ENCODE data around the gene EDRF1. TPM values are rescaled to one million over a fixed set of nuclear protein-coding genes. Genes with fewer than 3 reads are reported as not detected.

Gene EDRF1
- total RNA-seq, 2 experiments from 2014 or later: 29.6 to 30.8 TPM

- no peaks in the 10 kb centered on the region for H3K9me3 Mint-ChIP-seq (ENCODE audit: low read depth)
- no peak for DNase-seq
- POLR2A ChIA-PET: no interaction called here
- H3K4me3 Mint-ChIP-seq: no peak overlapping the region
- peaks cover 5% of the 10 kb centered on the region for H3K36me3 Mint-ChIP-seq (ENCODE audit: low read depth)
- CTCF ChIA-PET: no interaction called here
- ATAC-seq: no peak
- H3K27ac Mint-ChIP-seq: no peak overlapping the region
- no peaks in the 10 kb centered on the region for H3K4me1 Mint-ChIP-seq
- intact Hi-C loops (cut with DNase I, micrococcal nuclease): no loop called here
- H3K27me3 Mint-ChIP-seq: no peaks in the 10 kb centered on the region
Measured at GRCh38 chr10:125772112-125772863, 52.8 kb downstream of the EDRF1 start.

GRCh38 chr10:125772864-125773180 lies 53.3 kb downstream of the EDRF1 start:
- DNase-seq: no peak
- POLR2A ChIA-PET: no interaction called here
- ATAC-seq: no peak
- Mint-ChIP-seq H3K4me3 (no peak overlapping the region), H3K27ac (no peak overlapping the region), H3K27me3 (no peaks in the 10 kb centered on the region), H3K9me3 (ENCODE audit: low read depth) (no peaks in the 10 kb centered on the region), H3K36me3 (ENCODE audit: low read depth) (peaks cover 5% of the 10 kb centered on the region), H3K4me1 (no peaks in the 10 kb centered on the region)
- intact Hi-C loops (cut with DNase I, micrococcal nuclease): no loop called here
- CTCF ChIA-PET: no interaction called here

GRCh38 chr10:125773687-125774543 lies 54.4 kb downstream of the EDRF1 start:
- H3K27me3 Mint-ChIP-seq: no peaks in the 10 kb centered on the region
- ChIA-PET POLR2A (no interaction called here), CTCF (no interaction called here)
- no peaks in the 10 kb centered on the region for H3K9me3 Mint-ChIP-seq (ENCODE audit: low read depth)
- DNase-seq (no peak), ATAC-seq (no peak)
- H3K36me3 Mint-ChIP-seq (ENCODE audit: low read depth): peaks cover 4% of the 10 kb centered on the region
- H3K4me1 Mint-ChIP-seq: no peaks in the 10 kb centered on the region
- H3K27ac Mint-ChIP-seq: no peak overlapping the region
- no peak overlapping the region for H3K4me3 Mint-ChIP-seq
- intact Hi-C loops (cut with DNase I, micrococcal nuclease): no loop called here

GRCh38 chr10:125774581-125775191 lies 55.2 kb downstream of the EDRF1 start:
- intact Hi-C loops (cut with DNase I, micrococcal nuclease): no loop called here
- DNase-seq (no peak), ATAC-seq (no peak)
- Mint-ChIP-seq H3K4me1 (no peaks in the 10 kb centered on the region), H3K27ac (no peak overlapping the region), H3K27me3 (no peaks in the 10 kb centered on the region), H3K9me3 (ENCODE audit: low read depth) (no peaks in the 10 kb centered on the region), H3K36me3 (ENCODE audit: low read depth) (no peaks in the 10 kb centered on the region), H3K4me3 (no peak overlapping the region)
- ChIA-PET POLR2A (no interaction called here), CTCF (no interaction called here)

- DNase-seq (no peak), ATAC-seq (no peak)
- intact Hi-C loops (cut with DNase I, micrococcal nuclease): no loop called here
- Mint-ChIP-seq H3K4me3 (no peak within 1 kb of the TSS), H3K36me3 (ENCODE audit: low read depth) (no peaks in the 10 kb centered on the region), H3K4me1 (no peaks in the 10 kb centered on the region), H3K27ac (no peak within 1 kb of the TSS), H3K27me3 (no peaks in the 10 kb centered on the region), H3K9me3 (ENCODE audit: low read depth) (no peaks in the 10 kb centered on the region)
- ChIA-PET POLR2A (no interaction called here), CTCF (no interaction called here)
Measured at GRCh38 chr10:125775491-125776106, 56.1 kb downstream of the EDRF1 start, which contains the start of gene MMP21. Gene MMP21, minus strand, starts transcription at chr10:125775821. Its CDS starts 0 bp downstream, at chr10:125775821.

GRCh38 chr10:125777806-125778205 lies 58.3 kb downstream of the EDRF1 start:
- CTCF ChIA-PET: no interaction called here
- no peak overlapping the region for H3K4me3 Mint-ChIP-seq

GRCh38 chr10:125778556-125778955 lies 59.0 kb downstream of the EDRF1 start:
- ChIA-PET POLR2A (no interaction called here), CTCF (no interaction called here)
- ATAC-seq: no peak
- H3K27me3 Mint-ChIP-seq: no peaks in the 10 kb centered on the region
- intact Hi-C loops (cut with DNase I, micrococcal nuclease): no loop called here
- H3K27ac Mint-ChIP-seq: no peak overlapping the region
- no peak for DNase-seq
- H3K9me3 Mint-ChIP-seq (ENCODE audit: low read depth): no peaks in the 10 kb centered on the region
- no peaks in the 10 kb centered on the region for H3K4me1 Mint-ChIP-seq
- no peaks in the 10 kb centered on the region for H3K36me3 Mint-ChIP-seq (ENCODE audit: low read depth)
- no peak overlapping the region for H3K4me3 Mint-ChIP-seq

More at GRCh38 chr10:125777806-125778205, 58.3 kb downstream of the EDRF1 start:
- no peak for DNase-seq
- no peak overlapping the region for H3K27ac Mint-ChIP-seq
- ATAC-seq: no peak
- no peaks in the 10 kb centered on the region for H3K36me3 Mint-ChIP-seq (ENCODE audit: low read depth)
- H3K27me3 Mint-ChIP-seq: no peaks in the 10 kb centered on the region
- H3K9me3 Mint-ChIP-seq (ENCODE audit: low read depth): no peaks in the 10 kb centered on the region
- intact Hi-C loops (cut with DNase I, micrococcal nuclease): no loop called here
- POLR2A ChIA-PET: no interaction called here
- H3K4me1 Mint-ChIP-seq: no peaks in the 10 kb centered on the region

GRCh38 chr10:125779403-125780327 lies 60.2 kb downstream of the EDRF1 start:
- Mint-ChIP-seq H3K27ac (no peak overlapping the region), H3K27me3 (no peaks in the 10 kb centered on the region), H3K9me3 (ENCODE audit: low read depth) (no peaks in the 10 kb centered on the region), H3K36me3 (ENCODE audit: low read depth) (no peaks in the 10 kb centered on the region), H3K4me1 (no peaks in the 10 kb centered on the region), H3K4me3 (no peak overlapping the region)
- no peak for DNase-seq
- ChIA-PET CTCF (no interaction called here), POLR2A (no interaction called here)
- intact Hi-C loops (cut with DNase I, micrococcal nuclease): no loop called here
- no peak for ATAC-seq

- Mint-ChIP-seq H3K4me3 (no peak overlapping the region), H3K27ac (no peak overlapping the region), H3K36me3 (ENCODE audit: low read depth) (no peaks in the 10 kb centered on the region), H3K9me3 (ENCODE audit: low read depth) (no peaks in the 10 kb centered on the region), H3K27me3 (no peaks in the 10 kb centered on the region), H3K4me1 (no peaks in the 10 kb centered on the region)
- ATAC-seq (no peak), DNase-seq (no peak)
- intact Hi-C loops (cut with DNase I, micrococcal nuclease): no loop called here
- POLR2A ChIA-PET: no interaction called here
- CTCF ChIA-PET: no interaction called here
Measured at GRCh38 chr10:125781374-125781773, 61.9 kb downstream of the EDRF1 start.

GRCh38 chr10:125782054-125782453 lies 62.5 kb downstream of the EDRF1 start:
- no peaks in the 10 kb centered on the region for H3K9me3 Mint-ChIP-seq (ENCODE audit: low read depth)
- no peak overlapping the region for H3K27ac Mint-ChIP-seq
- no peaks in the 10 kb centered on the region for H3K36me3 Mint-ChIP-seq (ENCODE audit: low read depth)
- DNase-seq (no peak), ATAC-seq (no peak)
- intact Hi-C loops (cut with DNase I, micrococcal nuclease): no loop called here
- CTCF ChIA-PET: no interaction called here
- H3K4me1 Mint-ChIP-seq: peaks cover under 1% of the 10 kb centered on the region
- H3K27me3 Mint-ChIP-seq: no peaks in the 10 kb centered on the region
- POLR2A ChIA-PET: no interaction called here
- no peak overlapping the region for H3K4me3 Mint-ChIP-seq

GRCh38 chr10:125782616-125783015 lies 63.1 kb downstream of the EDRF1 start:
- H3K27ac Mint-ChIP-seq: no peak overlapping the region

More at GRCh38 chr10:125782616-125783015, 63.1 kb downstream of the EDRF1 start:
- Mint-ChIP-seq H3K9me3 (ENCODE audit: low read depth) (no peaks in the 10 kb centered on the region), H3K4me3 (no peak overlapping the region), H3K27me3 (no peaks in the 10 kb centered on the region), H3K36me3 (ENCODE audit: low read depth) (no peaks in the 10 kb centered on the region), H3K4me1 (peaks cover 4% of the 10 kb centered on the region)
- ATAC-seq (no peak), DNase-seq (no peak)
- CTCF ChIA-PET: no interaction called here
- POLR2A ChIA-PET: no interaction called here
- intact Hi-C loops (cut with DNase I, micrococcal nuclease): no loop called here

All from activated CD4-positive, alpha-beta T cell treated with anti-CD3 and anti-CD28 coated beads for 36 hours (primary cell).